Measurements from ENCODE around the gene GPR146. TPM values are rescaled to one million over a fixed set of nuclear protein-coding genes. Genes with fewer than 3 reads are reported as not detected.

Gene GPR146, protein sequence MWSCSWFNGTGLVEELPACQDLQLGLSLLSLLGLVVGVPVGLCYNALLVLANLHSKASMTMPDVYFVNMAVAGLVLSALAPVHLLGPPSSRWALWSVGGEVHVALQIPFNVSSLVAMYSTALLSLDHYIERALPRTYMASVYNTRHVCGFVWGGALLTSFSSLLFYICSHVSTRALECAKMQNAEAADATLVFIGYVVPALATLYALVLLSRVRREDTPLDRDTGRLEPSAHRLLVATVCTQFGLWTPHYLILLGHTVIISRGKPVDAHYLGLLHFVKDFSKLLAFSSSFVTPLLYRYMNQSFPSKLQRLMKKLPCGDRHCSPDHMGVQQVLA
- total RNA-seq (2021) (0.87 to 1.1 TPM (median 0.92 TPM) in 3 replicates), Bru-seq, nascent RNA (percentile 13 among the genes with signal in this experiment)
- long read RNA-seq, experiment 1, partial matches to known transcripts: 1 of 1 reads
- long read RNA-seq, experiment 1, other reads (novel, unspliced or antisense): 0 of 1 reads
- long read RNA-seq, experiment 2, partial matches to known transcripts: 0 of 2 reads
- long read RNA-seq, experiment 2, other reads (novel, unspliced or antisense): 0 of 2 reads
- long read RNA-seq, experiment 3: 0 reads

DNA sequence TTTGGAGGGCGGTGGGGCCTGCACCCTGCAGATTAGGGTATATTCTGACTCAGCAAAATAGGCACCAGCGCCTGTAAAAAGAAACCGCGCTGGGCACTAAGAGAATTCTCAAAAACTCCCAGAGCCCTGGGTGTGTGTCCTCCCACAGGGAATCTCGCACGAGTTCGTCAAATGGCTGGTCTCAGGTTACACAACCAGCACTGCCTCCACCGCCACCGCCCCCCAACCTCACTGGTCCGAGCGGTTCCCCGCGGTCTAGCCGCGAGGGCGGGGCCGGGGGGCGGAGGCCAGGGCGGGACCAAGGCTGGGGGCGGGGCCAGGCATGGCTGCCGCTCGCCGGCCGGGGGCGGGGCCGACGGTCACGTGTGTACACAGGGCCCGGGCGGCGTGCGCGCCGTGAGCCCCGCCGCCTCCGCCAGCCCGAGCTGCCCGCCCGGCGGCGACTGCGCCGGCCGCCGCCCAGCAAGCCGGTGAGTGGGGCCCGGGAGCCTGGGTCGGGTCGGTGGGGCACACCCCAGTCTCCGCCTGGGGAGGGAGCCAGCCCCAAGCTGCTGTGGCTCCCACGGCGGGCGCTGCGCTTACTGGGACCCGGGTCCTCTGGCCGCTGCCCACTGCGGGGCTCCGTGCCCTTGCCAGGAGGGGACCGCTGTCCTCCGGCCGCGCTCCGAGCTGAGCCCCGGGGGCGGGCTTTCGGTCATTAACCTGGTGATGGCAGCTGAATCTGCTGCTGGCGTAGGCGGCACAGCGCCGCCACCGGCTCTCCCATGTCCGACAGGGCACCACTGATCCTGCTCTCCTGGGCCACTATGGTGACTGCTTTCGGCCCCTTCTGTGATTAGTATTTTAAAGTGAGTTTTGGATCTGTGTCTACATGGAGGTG, at the start of gene GPR146:
GPR146 (plus strand) TSS at position 358 of the 880 bp plus-strand sequence. CDS start 12,970 bp downstream, outside the sequence.
- peaks cover 31% of the 10 kb centered on the region for H3K4me1 Mint-ChIP-seq
- peak; percentile 99 for DNase-seq (ENCODE audit: low spot score)
- no peaks in the 10 kb centered on the region for H3K9me3 Mint-ChIP-seq
- CTCF ChIA-PET: interaction anchor here (0.6 to 5.0 kb wide), 18 partner anchors 10 to 547 kb away, joined by 3 to 48 read pairs (median 3); partner anchors contain the start of gene CYP2W1
- H3K27ac Mint-ChIP-seq: peak within 1 kb of the TSS; percentile 97
- no peaks in the 10 kb centered on the region for H3K27me3 Mint-ChIP-seq (ENCODE audit: low read depth)
- no peaks in the 10 kb centered on the region for H3K36me3 Mint-ChIP-seq
- POLR2A ChIA-PET: interaction anchor here (0.9 kb wide), 2 partner anchors 15 to 16 kb away, joined by 3 read pairs; no protein-coding TSS in a partner anchor
- TF ChIP-seq, protein P1, sequence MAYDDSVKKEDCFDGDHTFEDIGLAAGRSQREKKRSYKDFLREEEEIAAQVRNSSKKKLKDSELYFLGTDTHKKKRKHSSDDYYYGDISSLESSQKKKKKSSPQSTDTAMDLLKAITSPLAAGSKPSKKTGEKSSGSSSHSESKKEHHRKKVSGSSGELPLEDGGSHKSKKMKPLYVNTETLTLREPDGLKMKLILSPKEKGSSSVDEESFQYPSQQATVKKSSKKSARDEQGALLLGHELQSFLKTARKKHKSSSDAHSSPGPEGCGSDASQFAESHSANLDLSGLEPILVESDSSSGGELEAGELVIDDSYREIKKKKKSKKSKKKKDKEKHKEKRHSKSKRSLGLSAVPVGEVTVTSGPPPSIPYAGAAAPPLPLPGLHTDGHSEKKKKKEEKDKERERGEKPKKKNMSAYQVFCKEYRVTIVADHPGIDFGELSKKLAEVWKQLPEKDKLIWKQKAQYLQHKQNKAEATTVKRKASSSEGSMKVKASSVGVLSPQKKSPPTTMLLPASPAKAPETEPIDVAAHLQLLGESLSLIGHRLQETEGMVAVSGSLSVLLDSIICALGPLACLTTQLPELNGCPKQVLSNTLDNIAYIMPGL (CRISPR knock-in tag; IDR thresholded peaks at IDR 0.05): peak; percentile 68; the same call in 1 of the 2 replicates
- TF ChIP-seq SP1 (CRISPR knock-in tag; conservative IDR thresholded peaks at IDR 0.05) (peak; percentile 92), FOXK1 (CRISPR knock-in tag; IDR thresholded peaks at IDR 0.05) (peak; percentile 70), GTF2I (CRISPR knock-in tag; conservative IDR thresholded peaks at IDR 0.05) (no peak), TEAD1 (CRISPR knock-in tag; IDR thresholded peaks at IDR 0.05) (no peak)
- TF ChIP-seq, protein P2, sequence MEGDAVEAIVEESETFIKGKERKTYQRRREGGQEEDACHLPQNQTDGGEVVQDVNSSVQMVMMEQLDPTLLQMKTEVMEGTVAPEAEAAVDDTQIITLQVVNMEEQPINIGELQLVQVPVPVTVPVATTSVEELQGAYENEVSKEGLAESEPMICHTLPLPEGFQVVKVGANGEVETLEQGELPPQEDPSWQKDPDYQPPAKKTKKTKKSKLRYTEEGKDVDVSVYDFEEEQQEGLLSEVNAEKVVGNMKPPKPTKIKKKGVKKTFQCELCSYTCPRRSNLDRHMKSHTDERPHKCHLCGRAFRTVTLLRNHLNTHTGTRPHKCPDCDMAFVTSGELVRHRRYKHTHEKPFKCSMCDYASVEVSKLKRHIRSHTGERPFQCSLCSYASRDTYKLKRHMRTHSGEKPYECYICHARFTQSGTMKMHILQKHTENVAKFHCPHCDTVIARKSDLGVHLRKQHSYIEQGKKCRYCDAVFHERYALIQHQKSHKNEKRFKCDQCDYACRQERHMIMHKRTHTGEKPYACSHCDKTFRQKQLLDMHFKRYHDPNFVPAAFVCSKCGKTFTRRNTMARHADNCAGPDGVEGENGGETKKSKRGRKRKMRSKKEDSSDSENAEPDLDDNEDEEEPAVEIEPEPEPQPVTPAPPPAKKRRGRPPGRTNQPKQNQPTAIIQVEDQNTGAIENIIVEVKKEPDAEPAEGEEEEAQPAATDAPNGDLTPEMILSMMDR (IDR thresholded peaks at IDR 0.05): 0 out of 2 replicates have a peak, but pooled peaks have one; percentile 18
- TF ChIP-seq, protein P3, sequence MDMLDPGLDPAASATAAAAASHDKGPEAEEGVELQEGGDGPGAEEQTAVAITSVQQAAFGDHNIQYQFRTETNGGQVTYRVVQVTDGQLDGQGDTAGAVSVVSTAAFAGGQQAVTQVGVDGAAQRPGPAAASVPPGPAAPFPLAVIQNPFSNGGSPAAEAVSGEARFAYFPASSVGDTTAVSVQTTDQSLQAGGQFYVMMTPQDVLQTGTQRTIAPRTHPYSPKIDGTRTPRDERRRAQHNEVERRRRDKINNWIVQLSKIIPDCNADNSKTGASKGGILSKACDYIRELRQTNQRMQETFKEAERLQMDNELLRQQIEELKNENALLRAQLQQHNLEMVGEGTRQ (CRISPR knock-in tag; IDR thresholded peaks at IDR 0.05): peak; percentile 94
- ATAC-seq: peak; percentile 93
- H3K4me3 Mint-ChIP-seq: peak within 1 kb of the TSS; percentile 71

DNA sequence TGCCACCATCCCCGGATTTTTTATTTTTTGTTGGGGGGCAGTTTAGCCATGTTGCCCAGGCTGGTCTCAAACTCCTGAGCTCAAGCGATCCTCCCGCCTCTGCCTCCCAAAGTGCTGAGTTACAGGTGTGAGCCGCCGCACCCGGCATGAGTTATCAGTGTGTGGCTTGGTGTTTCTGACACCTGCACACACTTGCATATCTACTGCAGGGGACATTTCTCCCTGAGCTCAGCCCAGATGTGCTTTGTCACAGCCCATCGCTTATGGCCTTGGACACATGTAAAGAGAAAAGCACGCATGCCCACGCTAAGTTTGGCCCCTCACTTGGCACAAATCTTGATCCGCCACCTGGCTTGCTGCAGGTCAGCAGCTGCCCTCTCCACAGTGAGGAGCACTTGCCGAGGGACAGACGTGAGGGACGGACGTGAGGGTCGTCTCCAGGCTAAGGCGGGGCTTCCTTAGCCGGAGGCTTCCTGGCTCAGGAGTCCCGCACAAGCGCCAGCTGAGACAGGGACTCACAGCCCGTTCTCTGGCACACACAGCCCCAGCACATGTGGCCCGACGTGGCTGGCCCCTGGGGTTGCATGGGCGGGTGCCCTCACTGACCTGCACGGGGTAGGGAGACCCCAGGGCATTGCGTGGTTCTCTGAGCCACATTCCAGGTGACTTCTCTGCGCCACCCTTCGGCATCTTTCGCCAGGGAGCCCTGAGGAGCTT, 49.6 kb upstream of the GPR146 start:
- DNase-seq (ENCODE audit: low spot score) (no peak), ATAC-seq (no peak)
- H3K4me3 Mint-ChIP-seq: no peak overlapping the region
- no peak for TF ChIP-seq ESRRA (CRISPR knock-in tag; IDR thresholded peaks at IDR 0.05; ENCODE audit: borderline replicate concordance)
- no peak for TF ChIP-seq NR1H2 (CRISPR knock-in tag; IDR thresholded peaks at IDR 0.05)
- TF ChIP-seq ZNF263 (CRISPR knock-in tag; IDR thresholded peaks at IDR 0.05; ENCODE audit: low read depth): no peak
- ChIA-PET POLR2A (no interaction called here), CTCF (interaction anchor here (0.7 to 6.0 kb wide), 10 partner anchors 14 to 129 kb away, joined by 3 to 140 read pairs (median 16); partner anchors contain the start of genes COX19 and GPR146)
- no peaks in the 10 kb centered on the region for H3K9me3 Mint-ChIP-seq
- no peaks in the 10 kb centered on the region for H3K36me3 Mint-ChIP-seq
- H3K27me3 Mint-ChIP-seq (ENCODE audit: low read depth): no peaks in the 10 kb centered on the region
- H3K27ac Mint-ChIP-seq: no peak overlapping the region
- no peaks in the 10 kb centered on the region for H3K4me1 Mint-ChIP-seq

DNA sequence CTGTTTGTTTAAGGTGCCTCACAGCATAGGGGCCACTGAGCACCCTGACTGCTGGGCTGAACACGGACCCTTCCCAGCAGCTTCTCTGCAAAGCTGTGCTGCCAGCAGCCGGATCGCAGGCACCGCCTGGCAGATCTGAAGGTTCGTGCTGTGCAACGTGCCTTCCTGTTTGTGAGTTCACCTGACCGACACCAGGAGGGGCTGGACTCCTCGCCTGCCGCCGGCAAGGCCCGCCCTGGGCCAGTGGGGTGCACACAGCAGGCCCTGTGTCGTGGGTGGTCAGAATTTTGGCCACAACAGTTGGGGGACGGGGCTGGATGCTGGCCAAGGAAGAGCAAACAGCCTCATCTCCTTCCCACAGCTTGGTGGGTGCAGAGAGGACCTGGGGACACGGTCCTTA, 48.8 kb upstream of the GPR146 start:
- Mint-ChIP-seq H3K27me3 (ENCODE audit: low read depth) (no peaks in the 10 kb centered on the region), H3K4me3 (no peak overlapping the region), H3K36me3 (no peaks in the 10 kb centered on the region), H3K4me1 (no peaks in the 10 kb centered on the region), H3K27ac (no peak overlapping the region), H3K9me3 (no peaks in the 10 kb centered on the region)
- ATAC-seq: no peak
- CTCF ChIA-PET: interaction anchor here (0.7 to 6.0 kb wide), 5 partner anchors 20 to 70 kb away, joined by 3 to 140 read pairs (median 6); partner anchors contain the start of genes COX19 and GPR146
- DNase-seq (ENCODE audit: low spot score): no peak
- POLR2A ChIA-PET: interaction anchor here (1.0 kb wide), 1 partner anchor 119 kb away, joined by 3 read pairs; no protein-coding TSS in a partner anchor
- TF ChIP-seq, protein P4, sequence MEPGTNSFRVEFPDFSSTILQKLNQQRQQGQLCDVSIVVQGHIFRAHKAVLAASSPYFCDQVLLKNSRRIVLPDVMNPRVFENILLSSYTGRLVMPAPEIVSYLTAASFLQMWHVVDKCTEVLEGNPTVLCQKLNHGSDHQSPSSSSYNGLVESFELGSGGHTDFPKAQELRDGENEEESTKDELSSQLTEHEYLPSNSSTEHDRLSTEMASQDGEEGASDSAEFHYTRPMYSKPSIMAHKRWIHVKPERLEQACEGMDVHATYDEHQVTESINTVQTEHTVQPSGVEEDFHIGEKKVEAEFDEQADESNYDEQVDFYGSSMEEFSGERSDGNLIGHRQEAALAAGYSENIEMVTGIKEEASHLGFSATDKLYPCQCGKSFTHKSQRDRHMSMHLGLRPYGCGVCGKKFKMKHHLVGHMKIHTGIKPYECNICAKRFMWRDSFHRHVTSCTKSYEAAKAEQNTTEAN (CRISPR knock-in tag; IDR thresholded peaks at IDR 0.05): no peak
- TF ChIP-seq, protein P5, sequence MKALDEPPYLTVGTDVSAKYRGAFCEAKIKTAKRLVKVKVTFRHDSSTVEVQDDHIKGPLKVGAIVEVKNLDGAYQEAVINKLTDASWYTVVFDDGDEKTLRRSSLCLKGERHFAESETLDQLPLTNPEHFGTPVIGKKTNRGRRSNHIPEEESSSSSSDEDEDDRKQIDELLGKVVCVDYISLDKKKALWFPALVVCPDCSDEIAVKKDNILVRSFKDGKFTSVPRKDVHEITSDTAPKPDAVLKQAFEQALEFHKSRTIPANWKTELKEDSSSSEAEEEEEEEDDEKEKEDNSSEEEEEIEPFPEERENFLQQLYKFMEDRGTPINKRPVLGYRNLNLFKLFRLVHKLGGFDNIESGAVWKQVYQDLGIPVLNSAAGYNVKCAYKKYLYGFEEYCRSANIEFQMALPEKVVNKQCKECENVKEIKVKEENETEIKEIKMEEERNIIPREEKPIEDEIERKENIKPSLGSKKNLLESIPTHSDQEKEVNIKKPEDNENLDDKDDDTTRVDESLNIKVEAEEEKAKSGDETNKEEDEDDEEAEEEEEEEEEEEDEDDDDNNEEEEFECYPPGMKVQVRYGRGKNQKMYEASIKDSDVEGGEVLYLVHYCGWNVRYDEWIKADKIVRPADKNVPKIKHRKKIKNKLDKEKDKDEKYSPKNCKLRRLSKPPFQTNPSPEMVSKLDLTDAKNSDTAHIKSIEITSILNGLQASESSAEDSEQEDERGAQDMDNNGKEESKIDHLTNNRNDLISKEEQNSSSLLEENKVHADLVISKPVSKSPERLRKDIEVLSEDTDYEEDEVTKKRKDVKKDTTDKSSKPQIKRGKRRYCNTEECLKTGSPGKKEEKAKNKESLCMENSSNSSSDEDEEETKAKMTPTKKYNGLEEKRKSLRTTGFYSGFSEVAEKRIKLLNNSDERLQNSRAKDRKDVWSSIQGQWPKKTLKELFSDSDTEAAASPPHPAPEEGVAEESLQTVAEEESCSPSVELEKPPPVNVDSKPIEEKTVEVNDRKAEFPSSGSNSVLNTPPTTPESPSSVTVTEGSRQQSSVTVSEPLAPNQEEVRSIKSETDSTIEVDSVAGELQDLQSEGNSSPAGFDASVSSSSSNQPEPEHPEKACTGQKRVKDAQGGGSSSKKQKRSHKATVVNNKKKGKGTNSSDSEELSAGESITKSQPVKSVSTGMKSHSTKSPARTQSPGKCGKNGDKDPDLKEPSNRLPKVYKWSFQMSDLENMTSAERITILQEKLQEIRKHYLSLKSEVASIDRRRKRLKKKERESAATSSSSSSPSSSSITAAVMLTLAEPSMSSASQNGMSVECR (CRISPR knock-in tag; IDR thresholded peaks at IDR 0.05; ENCODE audit: borderline replicate concordance): no peak
- TF ChIP-seq IRF2 (CRISPR knock-in tag; IDR thresholded peaks at IDR 0.05; ENCODE audit: borderline replicate concordance, low read depth) (no peak), ZNF423 (CRISPR knock-in tag; IDR thresholded peaks at IDR 0.05) (no peak)
